Stimulated activated naive CD8-positive, alpha-beta T cell treated with anti-CD3 and anti-CD28 coated beads, Interleukin-15, Interleukin-2, amounts not matched to agents 100 ng/mL and 50 ng/mL, for 24 hours (primary cell): ENCODE measurements around the gene ARFRP1.
"Not testable (repeated sequence)": the region's sequence is repeated elsewhere in the genome, so short reads cannot be mapped to it uniquely, and the experiment has no call there.

Experiments
- H3K27ac Mint-ChIP-seq: one replicate; pipeline ENCODE4 v1.8.0; 2021; ENCODE audit warnings: mild to moderate bottlenecking, mixed read lengths
- H3K27me3 Mint-ChIP-seq: one replicate; pipeline ENCODE4 v1.8.0; 2021; ENCODE audit warnings: mixed read lengths
- H3K36me3 Mint-ChIP-seq: one replicate; pipeline ENCODE4 v1.8.0; 2021; ENCODE audit warnings: low read depth, mixed read lengths
- H3K4me1 Mint-ChIP-seq: one replicate; pipeline ENCODE4 v1.8.0; 2021; ENCODE audit warnings: low read depth, mixed read lengths
- H3K4me3 Mint-ChIP-seq: one replicate; pipeline ENCODE4 v1.8.0; 2021; ENCODE audit warnings: mild to moderate bottlenecking, mixed read lengths
- H3K9me3 Mint-ChIP-seq: one replicate; pipeline ENCODE4 v1.8.0; 2021; ENCODE audit warnings: mixed read lengths

Gene ARFRP1

DNA sequence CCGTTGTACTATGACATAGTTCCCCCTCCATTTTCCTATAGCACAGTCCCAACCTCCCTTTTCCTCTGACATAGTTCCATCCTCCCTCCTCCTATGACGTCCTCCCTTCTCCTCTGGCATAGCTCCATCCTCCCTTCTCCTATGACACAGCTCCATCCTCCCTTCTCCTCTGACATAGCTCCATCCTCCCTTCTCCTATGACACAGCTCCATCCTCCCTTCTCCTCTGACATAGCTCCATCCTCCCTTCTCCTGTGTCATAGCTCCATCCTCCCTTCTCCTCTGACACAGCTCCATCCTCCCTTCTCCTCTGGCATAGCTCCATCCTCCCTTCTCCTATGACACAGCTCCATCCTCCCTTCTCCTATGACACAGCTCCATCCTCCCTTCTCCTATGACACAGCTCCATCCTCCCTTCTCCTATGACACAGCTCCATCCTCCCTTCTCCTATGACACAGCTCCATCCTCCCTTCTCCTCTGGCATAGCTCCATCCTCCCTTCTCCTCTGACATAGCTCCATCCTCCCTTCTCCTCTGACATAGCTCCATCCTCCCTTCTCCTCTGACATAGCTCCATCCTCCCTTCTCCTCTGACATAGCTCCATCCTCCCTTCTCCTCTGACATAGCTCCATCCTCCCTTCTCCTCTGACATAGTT lies 15.3 kb upstream of the ARFRP1 start:
- H3K27ac Mint-ChIP-seq, H3K4me1 Mint-ChIP-seq, H3K4me3 Mint-ChIP-seq, H3K27me3 Mint-ChIP-seq: not testable (repeated sequence)
- Mint-ChIP-seq H3K9me3 (peaks cover 11% of the 10 kb centered on the region), H3K36me3 (peaks cover 62% of the 10 kb centered on the region)

DNA sequence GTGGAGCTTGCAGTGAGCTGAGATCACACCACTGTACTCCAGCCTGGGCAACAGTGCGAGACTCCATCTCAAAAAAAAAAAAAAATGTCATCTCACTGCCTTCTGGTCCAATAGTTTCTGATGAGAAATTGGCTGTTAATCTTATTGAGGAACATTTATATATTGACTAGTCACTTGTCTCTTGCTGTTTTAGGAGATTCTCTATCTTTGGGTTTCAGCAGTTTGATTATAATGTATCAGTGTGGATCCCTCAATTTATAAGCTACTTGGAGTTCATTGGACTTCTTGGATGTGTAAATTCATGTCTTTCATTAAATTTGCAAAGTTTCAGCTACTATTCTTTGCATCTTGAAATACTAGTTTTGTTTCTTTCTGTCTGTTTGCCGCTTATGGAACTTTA lies 11.2 kb upstream of the ARFRP1 start:
- H3K36me3 Mint-ChIP-seq, result peaks cover 66% of the 10 kb centered on the region
- no peaks in the 10 kb centered on the region for H3K27me3 Mint-ChIP-seq
- H3K4me1 Mint-ChIP-seq, result peaks cover 23% of the 10 kb centered on the region
- H3K9me3 Mint-ChIP-seq, result peaks cover 6% of the 10 kb centered on the region
- no peak overlapping the region for H3K4me3 Mint-ChIP-seq
- H3K27ac Mint-ChIP-seq, result no peak overlapping the region

- Mint-ChIP-seq H3K4me1 (peaks cover 42% of the 10 kb centered on the region), H3K9me3 (peaks cover 6% of the 10 kb centered on the region), H3K4me3 (no peak overlapping the region), H3K36me3 (peaks cover 78% of the 10 kb centered on the region), H3K27me3 (no peaks in the 10 kb centered on the region), H3K27ac (no peak overlapping the region)
Observed at GRCh38 chr20:63714858-63715257, 7.1 kb upstream of the ARFRP1 start.

GRCh38 chr20:63712191-63712590 lies 4.4 kb upstream of the ARFRP1 start:
- H3K9me3 Mint-ChIP-seq, result no peaks in the 10 kb centered on the region
- H3K36me3 Mint-ChIP-seq, result peaks cover 66% of the 10 kb centered on the region
- no peak overlapping the region for H3K27ac Mint-ChIP-seq
- H3K27me3 Mint-ChIP-seq, result no peaks in the 10 kb centered on the region
- peaks cover 53% of the 10 kb centered on the region for H3K4me1 Mint-ChIP-seq
- no peak overlapping the region for H3K4me3 Mint-ChIP-seq

DNA sequence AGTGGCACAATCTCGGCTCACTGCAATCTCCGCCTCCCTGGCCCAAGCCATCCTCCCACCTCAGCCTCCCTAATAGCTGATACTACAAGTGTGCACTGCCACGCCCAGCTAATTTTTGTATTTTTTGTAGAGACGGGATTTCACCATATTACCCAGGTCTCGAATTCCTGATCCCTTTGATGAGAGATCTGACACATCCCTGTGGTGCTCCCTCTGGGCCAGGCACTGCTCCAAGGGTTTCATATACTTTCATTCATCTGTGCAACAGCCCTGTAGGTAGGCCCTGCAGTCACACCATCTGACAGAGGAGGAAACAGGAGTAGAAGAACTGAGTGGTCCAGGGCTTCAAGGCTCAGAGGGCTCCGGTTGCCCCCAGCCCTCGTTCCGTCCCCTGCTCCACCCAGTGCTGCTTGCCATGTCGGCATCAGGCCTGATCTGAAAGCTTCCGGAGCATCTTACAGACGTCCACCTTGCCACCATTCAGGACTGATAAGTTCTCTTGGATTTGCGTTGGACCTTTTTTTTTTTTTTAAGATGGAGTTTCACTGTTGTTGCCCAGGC lies 3.4 kb upstream of the ARFRP1 start:
- H3K4me1 Mint-ChIP-seq, result peaks cover 60% of the 10 kb centered on the region

DNA sequence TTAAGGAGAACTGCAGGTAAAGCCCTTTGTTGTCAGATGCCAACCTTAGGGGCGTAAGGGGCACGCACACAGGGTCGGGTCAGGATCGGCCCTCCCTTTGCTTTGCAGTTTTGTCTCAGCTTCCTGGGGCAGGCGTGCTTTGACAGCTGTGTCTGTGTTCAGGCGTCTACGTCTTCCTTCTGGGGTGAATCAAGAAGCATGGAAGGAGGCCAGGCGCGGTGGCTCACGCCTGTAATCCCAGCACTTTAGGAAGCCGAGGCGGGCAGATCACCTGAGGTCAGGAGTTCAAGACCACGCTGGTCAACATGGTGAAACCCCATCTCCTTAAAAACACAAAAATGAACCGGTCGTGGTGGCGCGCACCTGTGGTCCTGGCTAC lies 1.4 kb upstream of the ARFRP1 start:
- Mint-ChIP-seq H3K4me1 (peaks cover 56% of the 10 kb centered on the region), H3K4me3 (peak overlapping the region; percentile 83), H3K9me3 (no peaks in the 10 kb centered on the region), H3K36me3 (peaks cover 61% of the 10 kb centered on the region), H3K27ac (peak overlapping the region; percentile 80), H3K27me3 (no peaks in the 10 kb centered on the region)

More for the DNA sequence above, 3.4 kb upstream of the ARFRP1 start:
- no peak overlapping the region for H3K4me3 Mint-ChIP-seq
- peaks cover 68% of the 10 kb centered on the region for H3K36me3 Mint-ChIP-seq
- no peaks in the 10 kb centered on the region for H3K9me3 Mint-ChIP-seq
- no peaks in the 10 kb centered on the region for H3K27me3 Mint-ChIP-seq
- peak overlapping the region; percentile 48 for H3K27ac Mint-ChIP-seq

DNA sequence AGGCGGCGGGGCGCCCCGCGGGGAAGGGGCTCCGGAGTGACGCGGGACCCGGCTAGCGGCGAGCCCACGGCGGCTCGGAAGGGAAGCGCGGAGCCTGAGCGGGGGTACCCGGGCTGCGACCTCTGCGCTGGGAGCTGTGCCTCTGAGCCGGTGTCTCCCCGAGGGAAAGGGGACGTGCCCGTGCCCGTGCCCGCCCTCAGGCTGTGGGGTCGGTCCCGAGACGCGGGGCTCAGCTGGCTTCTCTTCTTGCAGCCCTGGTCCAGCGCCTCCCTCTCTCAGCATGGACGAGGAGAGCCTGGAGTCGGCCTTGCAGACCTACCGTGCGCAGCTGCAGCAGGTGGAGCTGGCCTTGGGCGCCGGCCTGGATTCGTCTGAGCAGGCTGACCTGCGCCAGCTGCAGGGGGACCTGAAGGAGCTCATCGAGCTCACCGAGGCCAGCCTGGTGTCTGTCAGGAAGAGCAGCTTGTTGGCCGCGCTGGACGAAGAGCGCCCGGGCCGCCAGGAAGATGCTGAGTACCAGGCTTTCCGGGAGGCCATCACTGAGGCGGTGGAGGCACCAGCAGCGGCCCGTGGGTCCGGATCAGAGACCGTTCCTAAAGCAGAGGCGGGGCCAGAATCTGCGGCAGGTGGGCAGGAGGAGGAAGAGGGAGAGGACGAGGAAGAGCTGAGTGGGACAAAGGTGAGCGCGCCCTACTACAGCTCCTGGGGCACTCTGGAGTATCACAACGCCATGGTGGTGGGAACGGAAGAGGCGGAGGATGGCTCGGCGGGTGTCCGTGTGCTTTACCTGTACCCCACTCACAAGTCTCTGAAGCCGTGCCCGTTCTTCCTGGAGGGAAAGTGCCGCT lies 749 bp upstream of the ARFRP1 start:
- Mint-ChIP-seq H3K9me3 (no peaks in the 10 kb centered on the region), H3K4me3 (peak overlapping the region; percentile 83), H3K36me3 (peaks cover 56% of the 10 kb centered on the region), H3K27ac (peak overlapping the region; percentile 80), H3K27me3 (no peaks in the 10 kb centered on the region), H3K4me1 (peaks cover 56% of the 10 kb centered on the region)

DNA sequence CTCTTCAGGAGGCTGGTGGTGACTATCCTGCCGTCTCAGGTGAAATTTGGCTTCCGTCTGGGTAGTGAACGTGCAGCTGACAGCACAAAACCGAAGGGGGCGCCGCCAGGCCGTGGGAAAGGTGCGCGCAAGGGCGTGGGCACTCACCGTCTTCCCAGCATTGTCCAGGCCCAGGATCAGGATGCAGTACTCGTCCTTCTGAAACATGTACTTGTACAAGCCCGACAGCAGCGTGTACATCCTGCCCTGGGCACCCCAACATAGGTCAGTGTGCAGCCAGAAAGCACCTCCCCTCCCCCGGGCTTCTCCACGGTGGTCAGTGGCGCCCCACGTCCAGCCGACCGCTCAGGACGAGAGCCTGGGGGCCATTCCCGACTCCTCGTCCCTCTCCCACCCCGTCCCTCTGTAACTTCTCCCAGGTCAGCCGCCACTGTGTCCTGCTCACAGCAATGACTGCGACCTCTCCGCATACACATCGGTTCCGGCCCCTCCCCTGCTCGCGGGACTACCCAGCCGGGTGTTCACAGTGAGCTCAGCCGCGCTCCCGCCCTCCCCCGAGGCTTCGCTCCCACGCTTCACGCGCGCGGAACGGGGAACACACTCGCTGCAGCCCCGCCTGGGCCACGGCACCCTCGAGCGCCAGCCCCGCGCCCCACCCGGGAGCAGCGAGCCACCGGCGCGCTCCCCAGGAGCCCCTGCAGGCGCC lies 771 bp downstream of the ARFRP1 start:
- peaks cover 47% of the 10 kb centered on the region for H3K4me1 Mint-ChIP-seq
- H3K36me3 Mint-ChIP-seq, result peaks cover 46% of the 10 kb centered on the region
- H3K4me3 Mint-ChIP-seq, result peak overlapping the region; percentile 91
- H3K27ac Mint-ChIP-seq, result peak overlapping the region; percentile 84
- H3K9me3 Mint-ChIP-seq, result no peaks in the 10 kb centered on the region
- no peaks in the 10 kb centered on the region for H3K27me3 Mint-ChIP-seq

GRCh38 chr20:63706027-63706695 lies 1.6 kb downstream of the ARFRP1 start:
- Mint-ChIP-seq H3K4me3 (peak overlapping the region; percentile 91), H3K27me3 (no peaks in the 10 kb centered on the region), H3K36me3 (peaks cover 41% of the 10 kb centered on the region), H3K9me3 (no peaks in the 10 kb centered on the region), H3K4me1 (peaks cover 42% of the 10 kb centered on the region), H3K27ac (peak overlapping the region; percentile 84)

DNA sequence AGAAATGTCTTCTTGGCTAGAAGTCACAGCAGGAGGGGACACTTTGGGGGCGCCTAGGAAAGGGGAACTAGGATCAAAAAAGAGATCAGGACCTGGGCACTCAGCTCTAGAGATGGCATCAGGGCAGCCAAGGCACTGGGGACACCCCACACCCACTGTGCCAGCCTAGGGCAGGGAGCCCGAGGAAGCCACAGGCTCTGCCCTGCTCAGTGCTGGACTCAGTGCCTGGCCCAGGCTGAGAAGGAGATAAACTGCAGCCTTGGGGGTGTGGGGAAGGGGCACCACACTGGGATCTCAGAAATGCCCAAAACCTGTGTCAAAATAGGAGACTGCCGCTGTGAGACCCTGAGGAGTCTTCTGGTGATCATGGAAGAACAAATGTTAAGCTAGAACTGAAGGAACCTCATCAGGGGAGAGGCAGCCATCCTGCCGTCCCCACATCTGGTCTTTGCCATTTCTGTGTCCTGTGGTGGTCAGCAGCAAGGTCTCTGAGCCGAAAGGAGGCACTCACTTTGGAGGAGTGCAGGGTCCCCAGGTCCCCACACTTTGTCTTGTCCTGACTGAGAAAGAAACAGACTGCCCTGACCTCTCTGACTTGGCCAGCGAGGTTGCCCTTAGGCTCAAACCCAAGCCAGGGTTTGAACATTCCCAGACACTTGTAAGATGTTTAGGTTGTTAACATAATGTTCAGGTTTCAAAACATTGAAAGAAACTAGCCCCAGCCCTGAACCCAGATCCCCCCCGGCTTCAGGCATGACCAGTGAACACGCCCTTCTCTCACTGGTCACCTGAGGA lies 2.3 kb downstream of the ARFRP1 start:
- Mint-ChIP-seq H3K27ac (peak overlapping the region; percentile 57), H3K36me3 (peaks cover 33% of the 10 kb centered on the region)

GRCh38 chr20:63704749-63705117 lies 3.0 kb downstream of the ARFRP1 start:
- Mint-ChIP-seq H3K27ac (no peak overlapping the region), H3K36me3 (peaks cover 30% of the 10 kb centered on the region), H3K4me1 (peaks cover 34% of the 10 kb centered on the region), H3K9me3 (no peaks in the 10 kb centered on the region), H3K4me3 (no peak overlapping the region), H3K27me3 (no peaks in the 10 kb centered on the region)

More for the DNA sequence above, 2.3 kb downstream of the ARFRP1 start:
- Mint-ChIP-seq H3K9me3 (no peaks in the 10 kb centered on the region), H3K4me1 (peaks cover 36% of the 10 kb centered on the region), H3K27me3 (no peaks in the 10 kb centered on the region), H3K4me3 (peak overlapping the region; percentile 32)

DNA sequence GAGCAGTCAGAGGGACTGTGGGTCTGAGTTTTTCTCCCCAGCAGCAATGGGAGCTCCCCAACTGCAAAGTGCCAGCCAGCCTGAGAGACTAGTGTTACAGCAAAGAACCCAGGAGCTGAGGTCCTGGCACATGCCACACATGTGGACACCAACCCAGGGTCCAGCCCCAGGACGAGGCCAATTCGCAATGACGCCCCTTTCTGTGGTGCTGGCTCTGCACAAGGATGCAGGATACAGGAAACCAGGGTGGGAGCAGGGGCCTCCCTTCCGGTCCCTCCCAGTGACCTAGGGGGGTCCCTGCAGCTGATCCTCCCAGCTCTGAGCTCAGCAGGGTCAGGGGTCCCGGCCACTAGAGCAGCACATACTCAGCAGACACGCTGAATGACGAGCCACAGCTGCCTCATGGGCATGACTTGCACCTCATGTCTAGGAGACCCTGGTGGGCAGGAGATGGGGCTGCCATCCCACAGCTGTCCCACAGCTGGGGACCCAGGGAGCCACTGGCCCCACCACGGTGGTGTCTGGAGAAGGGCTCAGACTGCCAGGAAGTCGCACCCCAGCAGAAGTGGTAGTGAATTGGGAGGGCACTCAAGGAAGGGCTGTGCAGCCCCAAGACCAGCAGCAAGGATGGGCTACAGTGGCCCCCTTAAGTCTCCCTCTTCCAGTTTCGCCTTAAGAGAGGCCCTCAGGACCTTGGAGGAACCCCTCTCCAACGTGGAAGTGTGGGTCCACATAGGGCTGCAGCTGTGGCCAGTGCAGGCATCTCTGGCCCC lies 3.6 kb downstream of the ARFRP1 start:
- peaks cover 35% of the 10 kb centered on the region for H3K4me1 Mint-ChIP-seq
- no peaks in the 10 kb centered on the region for H3K27me3 Mint-ChIP-seq
- no peaks in the 10 kb centered on the region for H3K9me3 Mint-ChIP-seq
- H3K4me3 Mint-ChIP-seq, result no peak overlapping the region
- H3K27ac Mint-ChIP-seq, result no peak overlapping the region
- peaks cover 27% of the 10 kb centered on the region for H3K36me3 Mint-ChIP-seq

DNA sequence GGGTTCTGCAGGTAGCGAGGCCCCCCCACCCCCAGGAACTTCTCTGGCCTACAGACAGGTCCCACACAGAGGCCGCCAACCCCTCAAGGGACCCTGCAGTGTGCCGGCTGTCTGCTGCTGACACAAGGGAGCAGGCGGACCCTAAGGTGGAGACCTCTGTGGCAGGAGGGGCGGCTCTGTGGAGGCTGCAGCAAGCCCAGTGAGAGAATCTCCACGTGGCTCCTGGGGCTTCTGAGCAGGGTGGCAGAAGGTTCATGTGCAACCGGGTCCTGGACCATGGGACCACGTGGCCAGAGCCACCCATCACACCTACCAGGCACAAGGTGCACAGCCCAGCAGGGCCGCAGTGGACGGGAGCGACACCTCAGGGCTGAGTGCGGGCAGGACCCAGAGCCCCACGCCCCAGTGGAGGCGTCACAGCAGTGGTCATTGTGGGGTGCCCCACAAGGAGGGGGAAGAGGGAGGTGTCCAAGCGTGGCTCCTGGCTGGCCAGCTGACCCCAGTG lies 4.3 kb downstream of the ARFRP1 start:
- no peaks in the 10 kb centered on the region for H3K27me3 Mint-ChIP-seq
- H3K27ac Mint-ChIP-seq, result no peak overlapping the region
- H3K4me3 Mint-ChIP-seq, result no peak overlapping the region
- no peaks in the 10 kb centered on the region for H3K9me3 Mint-ChIP-seq
- peaks cover 20% of the 10 kb centered on the region for H3K36me3 Mint-ChIP-seq
- H3K4me1 Mint-ChIP-seq, result peaks cover 35% of the 10 kb centered on the region
